Trophoblast cell (in vitro differentiated cells and primary cell): Measurements from ENCODE around the gene LEMD3.
A peak's percentile ranks its signal among the peaks of the same experiment; 100 is the strongest.

Experiments used
- DNase-seq, 2 donors: peaks; one replicate each; pipeline ENCODE4 v3.0.0-alpha.2; 2016
- H2AFZ ChIP-seq: 2 replicates; pipeline ENCODE4 v1.6.1; 2013; ENCODE audit warnings: low read length, moderate library complexity, mild to moderate bottlenecking; ENCODE audit not compliant: insufficient read depth, poor library complexity
- H2AK5ac ChIP-seq: 2 replicates; pipeline ENCODE4 v1.6.1; 2013; ENCODE audit warnings: mild to moderate bottlenecking, low read length
- H2BK120ac ChIP-seq: 2 replicates; pipeline ENCODE4 v1.6.1; 2013; ENCODE audit warnings: low read length, mild to moderate bottlenecking, moderate library complexity; ENCODE audit not compliant: insufficient read depth, poor library complexity
- H2BK12ac ChIP-seq: 2 replicates; pipeline ENCODE4 v1.6.1; 2013; ENCODE audit warnings: mild to moderate bottlenecking, low read length, moderate library complexity
- H2BK5ac ChIP-seq: 2 replicates; pipeline ENCODE4 v1.6.1; 2013; ENCODE audit warnings: low read length, low read depth, moderate library complexity, mild to moderate bottlenecking; ENCODE audit not compliant: poor library complexity
- H3K14ac ChIP-seq: 2 replicates; pipeline ENCODE4 v1.6.1; 2013; ENCODE audit warnings: mild to moderate bottlenecking, low read length
- H3K18ac ChIP-seq: 2 replicates; pipeline ENCODE4 v1.6.1; 2013; ENCODE audit warnings: mild to moderate bottlenecking, low read length
- H3K23ac ChIP-seq: 2 replicates; pipeline ENCODE4 v1.6.1; 2013; ENCODE audit warnings: low read length
- H3K27ac ChIP-seq: 2 replicates; pipeline ENCODE4 v1.5.1; 2013; ENCODE audit warnings: low read depth, mild to moderate bottlenecking, inconsistent platforms, low read length, moderate library complexity
- H3K27me3 ChIP-seq: 2 replicates; pipeline ENCODE4 v1.6.1; 2013; ENCODE audit warnings: inconsistent platforms, mild to moderate bottlenecking, low read length, moderate library complexity; ENCODE audit not compliant: insufficient read depth
- H3K36me3 ChIP-seq, 2 experiments: 1 replicate in 1 of 2; 2 replicates in 1 of 2; pipeline ENCODE4 v1.6.1; 2013; ENCODE audit warnings: low read length in 2 of 2, mild to moderate bottlenecking in 2 of 2, moderate library complexity in 1 of 2; ENCODE audit not compliant: insufficient read depth in 2 of 2, control insufficient read depth in 1 of 2
- H3K4ac ChIP-seq: 2 replicates; pipeline ENCODE4 v1.6.1; 2013; ENCODE audit warnings: low read depth, mild to moderate bottlenecking, low read length, moderate library complexity
- H3K4me1 ChIP-seq, 2 experiments: 1 replicate in 1 of 2; 2 replicates in 1 of 2; pipeline ENCODE4 v1.6.1; 2013; ENCODE audit warnings: low read length in 2 of 2, mild to moderate bottlenecking in 2 of 2, moderate library complexity in 1 of 2; ENCODE audit not compliant: insufficient read depth in 2 of 2, control insufficient read depth in 1 of 2
- H3K4me2 ChIP-seq: 2 replicates; pipeline ENCODE4 v1.6.1; 2013; ENCODE audit warnings: inconsistent platforms, mild to moderate bottlenecking, low read length, moderate library complexity
- H3K4me3 ChIP-seq: 2 replicates; pipeline ENCODE4 v1.5.1; 2013; ENCODE audit warnings: mild to moderate bottlenecking, low read depth, low read length, inconsistent platforms
- H3K79me1 ChIP-seq: one replicate; pipeline ENCODE4 v1.6.1; 2013; ENCODE audit warnings: low read length
- H3K79me2 ChIP-seq: 2 replicates; pipeline ENCODE4 v1.6.1; 2013; ENCODE audit warnings: low read length, mild to moderate bottlenecking; ENCODE audit not compliant: control insufficient read depth, insufficient read depth, poor library complexity
- H3K9ac ChIP-seq: 2 replicates; pipeline ENCODE4 v1.6.1; 2013; ENCODE audit warnings: mild to moderate bottlenecking, low read length
- H3K9me3 ChIP-seq: 2 replicates; pipeline ENCODE4 v1.6.1; 2013; ENCODE audit warnings: low read depth, mild to moderate bottlenecking, control low read depth, inconsistent platforms, low read length; ENCODE audit not compliant: insufficient read depth
- H4K12ac ChIP-seq: 2 replicates; pipeline ENCODE4 v1.6.1; 2013; ENCODE audit warnings: low read depth, mild to moderate bottlenecking, low read length, moderate library complexity
- H4K8ac ChIP-seq: 2 replicates; pipeline ENCODE4 v1.6.1; 2013; ENCODE audit warnings: low read depth, mild to moderate bottlenecking, low read length, moderate library complexity
- H4K91ac ChIP-seq: one replicate; pipeline ENCODE4 v1.6.1; 2013; ENCODE audit warnings: low read depth, mild to moderate bottlenecking, low read length, moderate library complexity
- WGBS: extraction: QIAGEN DNeasy Blood & Tissue Kit; methylation state at CpG from one replicate; pipeline ENCODE4 v1.1.7; 2013; ENCODE audit warnings: missing lambda C conversion rate; ENCODE audit not compliant: insufficient read length, insufficient coverage; ENCODE audit errors: extremely low coverage; 5-methylcytosine and 5-hydroxymethylcytosine counted together

The LEMD3 gene

GRCh38 chr12:65259501-65259900, 90.1 kb downstream of the LEMD3 start:
- no peak for DNase-seq
- no peaks in the 10 kb centered on the region for H3K79me2 ChIP-seq
- H3K4me1 ChIP-seq: no peaks in the 10 kb centered on the region
- no peak overlapping the region for H3K4me2 ChIP-seq
- no peaks in the 10 kb centered on the region for H3K79me1 ChIP-seq
- H3K27ac ChIP-seq: no peak overlapping the region
- H2BK5ac ChIP-seq: no peak overlapping the region
- H4K12ac ChIP-seq: no peak overlapping the region
- no peak overlapping the region for H4K91ac ChIP-seq
- H3K9me3 ChIP-seq: no peaks in the 10 kb centered on the region
- H2AFZ ChIP-seq: no peak overlapping the region
- H3K9ac ChIP-seq: no peak overlapping the region
- no peak overlapping the region for H3K4ac ChIP-seq
- H2AK5ac ChIP-seq: no peak overlapping the region
- H2BK120ac ChIP-seq: no peak overlapping the region
- no peak overlapping the region for H3K18ac ChIP-seq
- H4K8ac ChIP-seq: no peak overlapping the region
- no peak overlapping the region for H3K23ac ChIP-seq
- no peak overlapping the region for H3K14ac ChIP-seq
- H3K36me3 ChIP-seq: no peaks in the 10 kb centered on the region
- no peaks in the 10 kb centered on the region for H3K27me3 ChIP-seq
- H3K4me3 ChIP-seq: no peak overlapping the region
- no peak overlapping the region for H2BK12ac ChIP-seq

- H3K27ac ChIP-seq: no peak overlapping the region
- no CpG with 5 or more reads among the region's 4 CpGs for WGBS
- no peak overlapping the region for H3K4me3 ChIP-seq
- H2BK120ac ChIP-seq: no peak overlapping the region
- H3K27me3 ChIP-seq: no peaks in the 10 kb centered on the region
- H3K79me1 ChIP-seq: no peaks in the 10 kb centered on the region
- H2AFZ ChIP-seq: no peak overlapping the region
- no peaks in the 10 kb centered on the region for H3K9me3 ChIP-seq
- no peak overlapping the region for H4K12ac ChIP-seq
- no peak for DNase-seq
- H2BK12ac ChIP-seq: no peak overlapping the region
- no peaks in the 10 kb centered on the region for H3K36me3 ChIP-seq
- H2BK5ac ChIP-seq: no peak overlapping the region
- H3K4me2 ChIP-seq: no peak overlapping the region
- no peak overlapping the region for H3K9ac ChIP-seq
- H3K14ac ChIP-seq: no peak overlapping the region
- H3K4ac ChIP-seq: no peak overlapping the region
- no peak overlapping the region for H3K18ac ChIP-seq
- H3K4me1 ChIP-seq: no peaks in the 10 kb centered on the region
- H2AK5ac ChIP-seq: no peak overlapping the region
- no peak overlapping the region for H4K91ac ChIP-seq
- H4K8ac ChIP-seq: no peak overlapping the region
- H3K79me2 ChIP-seq: no peaks in the 10 kb centered on the region
- H3K23ac ChIP-seq: no peak overlapping the region
Observed at GRCh38 chr12:65263777-65264176, 94.4 kb downstream of the LEMD3 start.

- H3K4me1 ChIP-seq: no peaks in the 10 kb centered on the region
- H3K79me1 ChIP-seq: no peaks in the 10 kb centered on the region
- DNase-seq: no peak
- no peak overlapping the region for H3K14ac ChIP-seq
- H3K36me3 ChIP-seq: no peaks in the 10 kb centered on the region
- H3K27ac ChIP-seq: no peak overlapping the region
- no peak overlapping the region for H3K4ac ChIP-seq
- no peak overlapping the region for H3K18ac ChIP-seq
- H3K79me2 ChIP-seq: no peaks in the 10 kb centered on the region
- H3K9me3 ChIP-seq: no peaks in the 10 kb centered on the region
- H3K4me2 ChIP-seq: no peak overlapping the region
- H2AFZ ChIP-seq: no peak overlapping the region
- no peak overlapping the region for H3K23ac ChIP-seq
- H4K8ac ChIP-seq: no peak overlapping the region
- no peak overlapping the region for H4K91ac ChIP-seq
- H3K27me3 ChIP-seq: no peaks in the 10 kb centered on the region
- H2AK5ac ChIP-seq: no peak overlapping the region
- no peak overlapping the region for H3K4me3 ChIP-seq
- WGBS: no CpG with 5 or more reads among the region's 3 CpGs
- H3K9ac ChIP-seq: no peak overlapping the region
- no peak overlapping the region for H2BK12ac ChIP-seq
- H2BK5ac ChIP-seq: no peak overlapping the region
- no peak overlapping the region for H4K12ac ChIP-seq
- H2BK120ac ChIP-seq: no peak overlapping the region
Observed at GRCh38 chr12:65266408-65266807, 97.0 kb downstream of the LEMD3 start.

- H2AFZ ChIP-seq: no peak overlapping the region
- no peak overlapping the region for H3K4me3 ChIP-seq
- H4K91ac ChIP-seq: no peak overlapping the region
Observed at GRCh38 chr12:65269603-65270002, 100.2 kb downstream of the LEMD3 start.

More at GRCh38 chr12:65269603-65270002, 100.2 kb downstream of the LEMD3 start:
- Histone ChIP-seq H3K23ac (no peak overlapping the region), H3K79me1 (no peaks in the 10 kb centered on the region), H3K4me1 (no peaks in the 10 kb centered on the region), H4K8ac (no peak overlapping the region), H3K36me3 (no peaks in the 10 kb centered on the region), H2BK120ac (no peak overlapping the region), H3K4ac (no peak overlapping the region), H3K27me3 (no peaks in the 10 kb centered on the region), H3K9ac (no peak overlapping the region), H3K9me3 (no peaks in the 10 kb centered on the region), H3K27ac (no peak overlapping the region), H2BK12ac (no peak overlapping the region), H3K79me2 (no peaks in the 10 kb centered on the region), H4K12ac (no peak overlapping the region), H3K18ac (no peak overlapping the region), H2AK5ac (no peak overlapping the region), H2BK5ac (no peak overlapping the region), H3K4me2 (no peak overlapping the region), H3K14ac (no peak overlapping the region)
- WGBS: no CpG with 5 or more reads among the region's 1 CpG
- DNase-seq: peak in 1 of 2 donors; percentile 33
